IPS-18c (cell line): ENCODE results near the gene TCIRG1.

Experiments
- H3K4me3 ChIP-seq: 2 replicates; pipeline ENCODE4 v1.7.0; 2013; ENCODE audit warnings: low read depth, mild to moderate bottlenecking, low read length, moderate library complexity; ENCODE audit not compliant: insufficient read depth
- H3K9me3 ChIP-seq: one replicate; pipeline ENCODE4 v1.6.1; 2013; ENCODE audit warnings: mild to moderate bottlenecking, low read length, moderate library complexity; ENCODE audit not compliant: control insufficient read depth, insufficient read depth

TCIRG1 gene

GRCh38 chr11:68053117-68053516, 14.3 kb downstream of the TCIRG1 start:
- no peaks in the 10 kb centered on the region for H3K9me3 ChIP-seq
- no peak overlapping the region for H3K4me3 ChIP-seq

GRCh38 chr11:68053981-68054812, 15.4 kb downstream of the TCIRG1 start:
- Histone ChIP-seq H3K4me3 (no peak overlapping the region), H3K9me3 (no peaks in the 10 kb centered on the region)

DNA sequence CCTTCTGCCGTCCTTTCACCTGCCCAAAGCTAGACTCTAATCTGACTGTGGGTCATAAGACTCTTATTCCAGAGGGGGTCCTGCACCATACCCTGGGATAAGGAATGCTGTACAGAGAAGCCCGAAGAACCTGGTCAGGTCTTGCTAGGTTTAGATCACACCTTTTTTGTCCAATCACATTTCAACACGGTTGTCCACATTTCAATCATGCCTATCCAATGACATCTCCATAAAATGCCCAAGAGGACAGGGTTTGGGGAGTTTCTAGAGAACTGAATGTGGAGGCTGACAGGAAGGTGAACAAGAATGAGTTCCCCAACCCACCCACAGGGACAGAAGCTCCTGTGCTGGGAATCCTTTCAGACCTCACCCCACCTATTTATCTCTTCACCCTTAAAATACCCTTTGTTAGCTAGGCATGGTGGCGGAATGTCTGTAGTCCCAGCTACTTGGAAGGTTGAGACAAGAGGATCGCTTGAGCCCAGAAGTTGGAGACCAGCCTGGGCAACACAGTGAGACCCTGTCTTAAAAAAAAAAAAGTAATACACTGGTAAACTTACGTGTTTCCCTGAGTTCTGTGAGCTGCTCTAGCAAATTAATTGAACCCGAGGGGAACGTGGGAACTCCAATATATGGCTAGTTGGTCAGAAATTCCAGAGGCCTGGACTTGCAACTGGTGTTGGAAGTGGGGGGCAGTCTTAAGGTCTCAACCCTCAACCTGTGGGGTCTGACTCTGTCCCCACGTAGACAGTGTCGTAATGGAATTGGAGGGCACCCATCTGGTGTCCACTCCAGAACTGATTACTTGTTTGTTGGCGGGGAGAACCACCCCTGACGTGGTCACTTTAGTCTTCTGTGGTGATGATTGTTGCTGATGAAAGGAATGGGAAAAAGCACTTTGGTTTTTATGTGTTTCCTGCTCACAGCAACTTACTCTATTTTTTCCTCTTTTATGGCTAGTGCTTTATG, 17.8 kb downstream of the TCIRG1 start:
- H3K4me3 ChIP-seq: no peak overlapping the region

GRCh38 chr11:68057807-68058206, 19.0 kb downstream of the TCIRG1 start:
- H3K9me3 ChIP-seq: no peaks in the 10 kb centered on the region
- H3K4me3 ChIP-seq: no peak overlapping the region

More for the DNA sequence above, 17.8 kb downstream of the TCIRG1 start:
- no peaks in the 10 kb centered on the region for H3K9me3 ChIP-seq

GRCh38 chr11:68061508-68061907, 22.7 kb downstream of the TCIRG1 start:
- Histone ChIP-seq H3K4me3 (no peak overlapping the region), H3K9me3 (no peaks in the 10 kb centered on the region)

- H3K9me3 ChIP-seq: no peaks in the 10 kb centered on the region
- no peak overlapping the region for H3K4me3 ChIP-seq
These were observed 26.1 kb downstream of the TCIRG1 start for GRCh38 chr11:68064926-68065325.

DNA sequence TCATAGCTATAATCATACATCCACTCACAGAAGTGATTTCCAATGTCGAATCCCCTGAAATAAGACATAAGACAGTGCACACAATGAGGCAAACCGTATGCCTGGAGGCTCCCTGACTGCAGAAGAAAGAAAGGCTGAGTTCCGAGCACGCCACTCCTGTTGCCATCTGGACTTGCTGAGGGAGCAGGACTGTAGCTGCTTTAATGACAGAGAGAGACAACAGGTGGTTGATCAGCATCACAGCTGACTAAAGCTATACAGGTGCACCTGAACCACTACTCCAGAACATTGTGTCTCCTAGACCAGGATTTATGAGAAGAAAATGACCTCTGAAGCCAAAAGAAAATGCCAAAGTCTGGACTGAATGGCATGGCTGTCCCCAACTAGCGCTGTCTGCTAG, 27.0 kb downstream of the TCIRG1 start:
- Histone ChIP-seq H3K9me3 (no peaks in the 10 kb centered on the region), H3K4me3 (no peak overlapping the region)

DNA sequence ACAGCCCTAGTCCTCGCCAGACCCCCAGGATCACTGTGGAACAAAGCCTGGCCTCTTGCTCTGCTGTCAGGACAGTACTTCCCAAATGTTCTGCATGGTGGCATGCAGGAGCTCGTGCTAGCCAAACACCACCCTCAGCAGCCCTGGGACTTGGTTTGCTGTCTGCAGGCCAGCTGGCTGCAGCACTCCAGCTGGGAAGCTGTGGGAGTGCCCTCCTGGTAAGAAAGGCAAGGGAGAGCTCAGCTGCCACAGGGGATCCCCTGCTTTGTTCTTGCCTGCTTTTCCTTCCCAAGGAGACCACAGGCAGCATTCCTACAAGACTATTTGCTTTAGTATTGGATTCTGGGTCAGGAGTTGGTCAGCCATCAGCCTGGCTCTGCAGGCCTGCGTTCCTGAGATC, 27.9 kb downstream of the TCIRG1 start:
- H3K4me3 ChIP-seq: no peak overlapping the region

GRCh38 chr11:68067991-68068390, 29.2 kb downstream of the TCIRG1 start:
- H3K4me3 ChIP-seq: no peak overlapping the region
- H3K9me3 ChIP-seq: no peaks in the 10 kb centered on the region

More for the DNA sequence above, 27.9 kb downstream of the TCIRG1 start:
- no peaks in the 10 kb centered on the region for H3K9me3 ChIP-seq

GRCh38 chr11:68071281-68072048, 32.6 kb downstream of the TCIRG1 start:
- no peak overlapping the region for H3K4me3 ChIP-seq
- no peaks in the 10 kb centered on the region for H3K9me3 ChIP-seq

- Histone ChIP-seq H3K4me3 (no peak overlapping the region), H3K9me3 (peaks cover 2% of the 10 kb centered on the region)
These were observed 35.9 kb downstream of the TCIRG1 start for GRCh38 chr11:68074584-68075352.

DNA sequence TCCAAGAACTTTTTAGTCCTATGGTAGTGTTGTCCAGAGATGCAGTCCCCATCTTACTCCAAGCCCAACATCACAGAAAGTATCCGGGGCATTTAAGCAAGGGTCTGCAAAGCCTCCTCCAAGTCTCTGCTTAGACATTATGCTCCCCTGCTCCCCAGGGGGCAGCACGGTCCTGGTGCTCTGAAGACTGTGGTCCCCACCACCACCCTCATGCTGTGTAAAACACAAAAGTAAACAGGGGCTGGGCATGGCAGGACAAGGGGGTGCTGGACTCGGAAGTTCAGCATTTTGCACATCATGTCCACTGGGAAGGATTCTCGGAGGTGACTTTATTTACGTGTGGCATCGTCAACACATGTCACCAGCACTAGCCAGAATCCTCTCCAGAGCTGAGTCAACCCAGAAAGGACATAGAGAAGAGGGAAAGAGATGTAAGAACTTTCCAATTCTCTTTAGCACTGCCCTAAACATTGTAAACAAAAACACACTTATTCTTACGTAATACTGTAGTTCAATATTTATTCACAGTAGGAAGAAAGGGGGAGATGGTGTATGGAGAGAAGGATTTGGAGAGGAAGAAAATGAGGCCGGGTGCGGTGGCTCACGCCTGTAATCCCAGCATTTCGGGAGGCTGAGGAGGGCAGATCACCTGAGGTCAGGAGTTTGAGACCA, 37.7 kb downstream of the TCIRG1 start:
- Histone ChIP-seq H3K9me3 (peaks cover 2% of the 10 kb centered on the region), H3K4me3 (no peak overlapping the region)

- no peak overlapping the region for H3K4me3 ChIP-seq
- H3K9me3 ChIP-seq: peaks cover 2% of the 10 kb centered on the region
These were observed 39.1 kb downstream of the TCIRG1 start for GRCh38 chr11:68077617-68078582.

DNA sequence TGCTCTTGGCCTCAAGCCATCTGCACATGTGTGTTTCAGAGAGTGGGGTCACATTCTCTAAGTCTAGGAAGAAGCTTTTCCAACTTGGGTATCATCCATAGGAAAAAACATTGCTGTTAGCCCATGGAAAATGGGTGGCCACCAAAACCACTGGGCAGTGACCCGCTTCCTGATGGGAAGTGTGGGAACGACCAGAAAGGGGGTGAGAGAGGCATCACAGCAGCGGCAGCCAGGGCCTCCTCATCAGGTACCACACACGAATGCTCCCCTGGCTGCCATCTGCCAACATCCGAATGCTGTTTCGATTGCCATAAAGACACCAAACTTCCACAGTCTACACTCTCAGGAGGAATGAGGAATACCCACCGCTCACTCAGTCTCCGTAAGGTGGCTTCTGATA, 42.0 kb downstream of the TCIRG1 start:
- peaks cover 2% of the 10 kb centered on the region for H3K9me3 ChIP-seq
- H3K4me3 ChIP-seq: no peak overlapping the region

GRCh38 chr11:68081691-68082090, 42.9 kb downstream of the TCIRG1 start:
- H3K9me3 ChIP-seq: peaks cover 2% of the 10 kb centered on the region
- no peak overlapping the region for H3K4me3 ChIP-seq
